Activated CD4-positive, alpha-beta T cell treated with anti-CD3 and anti-CD28 coated beads, Interleukin-2, amount 10 ng/mL, durations not matched to agents 24 days and 14 days (primary cell): ENCODE data around the gene ABLIM2. TPM values are rescaled to one million over a fixed set of nuclear protein-coding genes. Genes with fewer than 3 reads are reported as not detected.

Experiments
- DNase-seq: peaks from one replicate; pipeline ENCODE4 v3.0.0; 2022
- H3K27ac Mint-ChIP-seq: one replicate; pipeline ENCODE4 v1.8.0; 2022; ENCODE audit warnings: mild to moderate bottlenecking, mixed read lengths
- H3K27me3 Mint-ChIP-seq: one replicate; pipeline ENCODE4 v1.8.0; 2022; ENCODE audit warnings: mixed read lengths
- H3K36me3 Mint-ChIP-seq: one replicate; pipeline ENCODE4 v1.8.0; 2022; ENCODE audit warnings: low read depth, mild to moderate bottlenecking, mixed read lengths
- H3K4me1 Mint-ChIP-seq: one replicate; pipeline ENCODE4 v1.8.0; 2021; ENCODE audit warnings: mixed read lengths
- H3K4me3 Mint-ChIP-seq: one replicate; pipeline ENCODE4 v1.8.0; 2022; ENCODE audit warnings: mild to moderate bottlenecking, moderate library complexity, mixed read lengths
- H3K9me3 Mint-ChIP-seq: one replicate; pipeline ENCODE4 v1.8.0; 2021; ENCODE audit warnings: mixed read lengths
- intact Hi-C: fragments of 100-400 bp; cut with micrococcal nuclease; formaldehyde crosslinking; loops from one replicate; pipeline ENCODE4 v1.15.1; 2023
- total RNA-seq: library from RNA; stranded (reverse); gene quantifications from 2 replicates; pipeline ENCODE4 v1.2.3, GENCODE V29; 2022

ABLIM2 gene
- total RNA-seq, 1 donor from 2014 or later, result 0.63 TPM

- no peaks in the 10 kb centered on the region for H3K4me1 Mint-ChIP-seq
- H3K27ac Mint-ChIP-seq, result no peak overlapping the region
- no peaks in the 10 kb centered on the region for H3K9me3 Mint-ChIP-seq
- DNase-seq, result no peak
- intact Hi-C loops, result no loop called here
- H3K4me3 Mint-ChIP-seq, result no peak overlapping the region
- H3K27me3 Mint-ChIP-seq, result no peaks in the 10 kb centered on the region
- no peaks in the 10 kb centered on the region for H3K36me3 Mint-ChIP-seq
Measured at GRCh38 chr4:8104491-8105305, 53.9 kb downstream of the ABLIM2 start.

- Mint-ChIP-seq H3K4me3 (no peak overlapping the region), H3K36me3 (no peaks in the 10 kb centered on the region), H3K27me3 (no peaks in the 10 kb centered on the region), H3K9me3 (no peaks in the 10 kb centered on the region), H3K4me1 (no peaks in the 10 kb centered on the region), H3K27ac (no peak overlapping the region)
- no peak for DNase-seq
- intact Hi-C loops, result no loop called here
Measured at GRCh38 chr4:8103421-8104390, 54.9 kb downstream of the ABLIM2 start.

- H3K4me3 Mint-ChIP-seq, result no peak overlapping the region
- intact Hi-C loops, result no loop called here
- no peaks in the 10 kb centered on the region for H3K27me3 Mint-ChIP-seq
- H3K36me3 Mint-ChIP-seq, result no peaks in the 10 kb centered on the region
- DNase-seq, result no peak
- H3K27ac Mint-ChIP-seq, result no peak overlapping the region
- no peaks in the 10 kb centered on the region for H3K9me3 Mint-ChIP-seq
- no peaks in the 10 kb centered on the region for H3K4me1 Mint-ChIP-seq
Measured at GRCh38 chr4:8102831-8103230, 55.8 kb downstream of the ABLIM2 start.

GRCh38 chr4:8102076-8102355, 56.6 kb downstream of the ABLIM2 start:
- Mint-ChIP-seq H3K4me3 (no peak overlapping the region), H3K4me1 (no peaks in the 10 kb centered on the region), H3K27ac (no peak overlapping the region), H3K36me3 (no peaks in the 10 kb centered on the region), H3K9me3 (no peaks in the 10 kb centered on the region), H3K27me3 (no peaks in the 10 kb centered on the region)
- DNase-seq, result no peak
- intact Hi-C loops, result no loop called here

- Mint-ChIP-seq H3K9me3 (no peaks in the 10 kb centered on the region), H3K27me3 (no peaks in the 10 kb centered on the region), H3K4me3 (no peak overlapping the region), H3K4me1 (no peaks in the 10 kb centered on the region), H3K36me3 (no peaks in the 10 kb centered on the region), H3K27ac (no peak overlapping the region)
- intact Hi-C loops, result no loop called here
- no peak for DNase-seq
Measured at GRCh38 chr4:8101213-8102075, 57.2 kb downstream of the ABLIM2 start.

- H3K4me3 Mint-ChIP-seq, result no peak overlapping the region
- no peaks in the 10 kb centered on the region for H3K36me3 Mint-ChIP-seq
- DNase-seq, result no peak
- H3K9me3 Mint-ChIP-seq, result peaks cover under 1% of the 10 kb centered on the region
- H3K27ac Mint-ChIP-seq, result no peak overlapping the region
- intact Hi-C loops, result no loop called here
- H3K4me1 Mint-ChIP-seq, result no peaks in the 10 kb centered on the region
- no peaks in the 10 kb centered on the region for H3K27me3 Mint-ChIP-seq
Measured at GRCh38 chr4:8099981-8100464, 58.6 kb downstream of the ABLIM2 start.

GRCh38 chr4:8098506-8098905, 60.1 kb downstream of the ABLIM2 start:
- H3K27ac Mint-ChIP-seq, result no peak overlapping the region
- peaks cover 12% of the 10 kb centered on the region for H3K9me3 Mint-ChIP-seq
- H3K36me3 Mint-ChIP-seq, result no peaks in the 10 kb centered on the region
- H3K27me3 Mint-ChIP-seq, result no peaks in the 10 kb centered on the region
- no peak for DNase-seq
- intact Hi-C loops, result no loop called here
- H3K4me1 Mint-ChIP-seq, result no peaks in the 10 kb centered on the region
- H3K4me3 Mint-ChIP-seq, result no peak overlapping the region

- H3K4me3 Mint-ChIP-seq, result no peak overlapping the region
- no peaks in the 10 kb centered on the region for H3K27me3 Mint-ChIP-seq
- no peak overlapping the region for H3K27ac Mint-ChIP-seq
- intact Hi-C loops, result no loop called here
- no peaks in the 10 kb centered on the region for H3K4me1 Mint-ChIP-seq
- peaks cover 13% of the 10 kb centered on the region for H3K9me3 Mint-ChIP-seq
- H3K36me3 Mint-ChIP-seq, result no peaks in the 10 kb centered on the region
- no peak for DNase-seq
Measured at GRCh38 chr4:8097721-8098345, 60.8 kb downstream of the ABLIM2 start.

GRCh38 chr4:8097141-8097541, 61.5 kb downstream of the ABLIM2 start:
- Mint-ChIP-seq H3K9me3 (peaks cover 16% of the 10 kb centered on the region), H3K27ac (no peak overlapping the region), H3K27me3 (no peaks in the 10 kb centered on the region), H3K4me3 (no peak overlapping the region), H3K4me1 (no peaks in the 10 kb centered on the region), H3K36me3 (no peaks in the 10 kb centered on the region)
- no peak for DNase-seq
- intact Hi-C loops, result no loop called here

GRCh38 chr4:8096690-8097061, 61.9 kb downstream of the ABLIM2 start:
- DNase-seq, result no peak
- no peaks in the 10 kb centered on the region for H3K27me3 Mint-ChIP-seq
- H3K4me1 Mint-ChIP-seq, result no peaks in the 10 kb centered on the region
- H3K36me3 Mint-ChIP-seq, result no peaks in the 10 kb centered on the region
- intact Hi-C loops, result no loop called here
- peaks cover 16% of the 10 kb centered on the region for H3K9me3 Mint-ChIP-seq
- H3K27ac Mint-ChIP-seq, result no peak overlapping the region
- H3K4me3 Mint-ChIP-seq, result no peak overlapping the region

GRCh38 chr4:8095956-8096689, 62.5 kb downstream of the ABLIM2 start:
- H3K9me3 Mint-ChIP-seq, result peaks cover 16% of the 10 kb centered on the region
- no peak overlapping the region for H3K27ac Mint-ChIP-seq
- no peaks in the 10 kb centered on the region for H3K36me3 Mint-ChIP-seq
- H3K4me3 Mint-ChIP-seq, result no peak overlapping the region
- DNase-seq, result no peak
- no peaks in the 10 kb centered on the region for H3K27me3 Mint-ChIP-seq
- intact Hi-C loops, result no loop called here
- H3K4me1 Mint-ChIP-seq, result no peaks in the 10 kb centered on the region

GRCh38 chr4:8093587-8094274, 64.9 kb downstream of the ABLIM2 start:
- DNase-seq, result no peak
- Mint-ChIP-seq H3K4me3 (no peak overlapping the region), H3K27ac (no peak overlapping the region), H3K36me3 (no peaks in the 10 kb centered on the region), H3K9me3 (peaks cover 16% of the 10 kb centered on the region), H3K27me3 (no peaks in the 10 kb centered on the region), H3K4me1 (no peaks in the 10 kb centered on the region)
- intact Hi-C loops, result no loop called here
